HepG2 (cell line): ENCODE data around the gene ZNF155. TPM values are rescaled to one million over a fixed set of nuclear protein-coding genes. Genes with fewer than 3 reads are reported as not detected.
A peak's percentile ranks its signal among the peaks of the same experiment; 100 is the strongest.

Source experiments
- ATAC-seq: fragments of 200-7000 bp; cut with Tn5 transposase; 3 replicates; pipeline ENCODE4 v1.9.1; 2020; ENCODE audit warnings: mild to moderate bottlenecking, moderate library complexity
- BruUV-seq: library from RNA; stranded (reverse); fragments of 400-500 nt; replicated peaks from 2 replicates; lab custom pipeline; 2021; lab: Mats Ljungman, UMichigan
- CTCF ChIA-PET: fragments of 300-600 bp; formaldehyde crosslinking; extraction: SDS; loops from one replicate; lab custom pipeline; 2021; ENCODE audit warnings: low total read pairs, inconsistent platforms, low intra/inter-chr PET ratio; lab: Yijun Ruan, JAX
- POLR2A ChIA-PET: fragments of 350-600 bp; sonication (Branson Sonifier 250); formaldehyde crosslinking; loops from one replicate; lab custom pipeline; 2020; ENCODE audit warnings: antibody characterized with exemption, inconsistent platforms; lab: Yijun Ruan, JAX
- DNase-seq: peaks from one replicate; pipeline ENCODE4 v3.0.0-alpha.2; 2015; ENCODE audit warnings: low spot score
- FAIRE-seq: peaks from 3 replicates; lab custom pipeline; 2011; peaks lifted over from hg19 to GRCh38; lab: Jason Lieb, UNC
- H2AFZ ChIP-seq: one replicate; pipeline ENCODE4 v1.6.1; 2011; ENCODE audit warnings: low read length, inconsistent platforms
- H3K27ac ChIP-seq: fragments of 300-600 bp; 3 replicates; pipeline ENCODE4 v1.8.0; 2011; ENCODE audit warnings: mixed run types, mild to moderate bottlenecking, mixed read lengths, low read length, inconsistent platforms; ENCODE audit not compliant: insufficient read depth; ENCODE audit errors: extremely low read length
- H3K27me3 ChIP-seq, 2 experiments: fragments of 200-600 bp in 1 of 2; 2 replicates in 1 of 2; 3 replicates in 1 of 2; pipeline versions ENCODE4 v1.6.0 to v1.8.0; 2011; ENCODE audit warnings: low read length in 2 of 2, mild to moderate bottlenecking in 2 of 2, moderate library complexity in 2 of 2, inconsistent platforms in 1 of 2; ENCODE audit not compliant: insufficient read depth in 2 of 2, control insufficient read depth in 1 of 2
- H3K36me3 ChIP-seq, 2 experiments: fragments of 200-600 bp in 1 of 2; replicated peaks in 1 of 2; 2 replicates in 1 of 2; 3 replicates in 1 of 2; pipeline versions ENCODE4 v1.5.1 to v1.8.0; 2011; ENCODE audit warnings: low read length in 2 of 2, inconsistent platforms in 1 of 2; ENCODE audit not compliant: insufficient read depth in 2 of 2, control insufficient read depth in 1 of 2
- H3K4me1 ChIP-seq: 2 replicates; pipeline ENCODE4 v1.5.1; 2012; ENCODE audit warnings: low read length, inconsistent platforms; ENCODE audit not compliant: insufficient read depth
- H3K4me2 ChIP-seq: 2 replicates; pipeline ENCODE4 v1.6.0; 2011; ENCODE audit warnings: low read depth, low read length, inconsistent platforms
- H3K4me3 ChIP-seq, 3 experiments: fragments of 200-600 bp in 1 of 3; sonication (generic), shearing (Covaris generic) in 1 of 3; replicated peaks in 1 of 3; 2 replicates each; pipeline ENCODE4 v1.5.1; 2011 to 2016; ENCODE audit warnings: low read length in 3 of 3, inconsistent platforms in 2 of 3, low read depth in 2 of 3, mild to moderate bottlenecking in 2 of 3, control low read depth in 1 of 3, mixed read lengths in 1 of 3; ENCODE audit not compliant: insufficient read depth in 1 of 3
- H3K79me2 ChIP-seq: one replicate; pipeline ENCODE4 v1.6.1; 2011; ENCODE audit warnings: low read length, inconsistent platforms; ENCODE audit not compliant: insufficient read depth
- H3K9ac ChIP-seq: 2 replicates; pipeline ENCODE4 v1.6.0; 2011; ENCODE audit warnings: mild to moderate bottlenecking, low read depth, low read length, inconsistent platforms; ENCODE audit not compliant: insufficient read depth
- H3K9me3 ChIP-seq: 2 replicates; pipeline ENCODE4 v1.5.1; 2012; ENCODE audit warnings: mild to moderate bottlenecking, low read length
- H4K20me1 ChIP-seq: 2 replicates; pipeline ENCODE4 v1.6.0; 2011; ENCODE audit warnings: inconsistent platforms, mild to moderate bottlenecking, low read length, moderate library complexity; ENCODE audit not compliant: insufficient read depth
- BRD4 ChIP-seq: sonication (generic); formaldehyde crosslinking; IDR thresholded peaks from 2 replicates; pipeline ENCODE4 v1.4.0; 2020; ENCODE audit warnings: missing genetic modification reagents
- MAFF ChIP-seq: IDR thresholded peaks from 2 replicates; pipeline ENCODE4 v1.6.1; 2011; ENCODE audit warnings: low read depth, low read length, improper control_type of control experiment
- MAFK ChIP-seq, 2 experiments: IDR thresholded peaks in 1 of 2; conservative IDR thresholded peaks in 1 of 2; 2 replicates each; pipeline ENCODE4 v1.6.1; 2011; ENCODE audit warnings: improper control_type of control experiment in 2 of 2, low read length in 2 of 2
- NFYC ChIP-seq: IDR thresholded peaks from 2 replicates; pipeline ENCODE4 v1.6.1; 2016; ENCODE audit warnings: missing genetic modification reagents, missing compliant biosample characterization
- SALL1 ChIP-seq: sonication (generic); formaldehyde crosslinking; IDR thresholded peaks from 2 replicates; pipeline ENCODE4 v1.8.0; 2022; ENCODE audit warnings: mild to moderate bottlenecking, missing genetic modification reagents
- SMARCE1 ChIP-seq: fragments of 450-650 bp; IDR thresholded peaks from 2 replicates; pipeline ENCODE4 v1.6.1; 2017; ENCODE audit warnings: borderline replicate concordance
- ZFP36L1 ChIP-seq: sonication (generic); formaldehyde crosslinking; IDR thresholded peaks from 2 replicates; pipeline ENCODE4 v1.8.0; 2022; ENCODE audit warnings: mild to moderate bottlenecking, missing genetic modification reagents, moderate library complexity
- ZMYM2 ChIP-seq: sonication (generic); formaldehyde crosslinking; IDR thresholded peaks from 2 replicates; pipeline ENCODE4 v1.8.0; 2022; ENCODE audit warnings: mild to moderate bottlenecking, missing genetic modification reagents
- WGBS: methylation state at CpG from one replicate; pipeline ENCODE4 v1.1.6; 2017; ENCODE audit warnings: low lambda C conversion rate; 5-methylcytosine and 5-hydroxymethylcytosine counted together
- in situ Hi-C: cut with HindIII; loops from 2 replicates; pipeline ENCODE4 v1.10.0; 2017; ENCODE audit warnings: low pct_unique_long_range_greater_than_20kb; ENCODE audit not compliant: extremely low pct_ligation_motif_present
- intact Hi-C: fragments of 100-400 bp; cut with micrococcal nuclease; formaldehyde crosslinking; loops from one replicate; pipeline ENCODE4 v1.10.0; 2022; ENCODE audit not compliant: unreplicated experiment
- polyA plus RNA-seq, 8 experiments: library from polyadenylated mRNA; depleted of rRNA in 3 of 8; stranded (reverse) in 7 of 8; unstranded in 1 of 8; fragments of >200 nt; fragmentation: Illumina TruSeq in 4 of 8; extraction: Trizol in 4 of 8; gene quantifications; 2 replicates each; pipeline versions ENCODE4 v1.2.1 to v1.2.3, GENCODE V29; 2011 to 2016; ENCODE audit warnings: low read depth in 4 of 8, missing spikeins in 1 of 8, mixed read lengths in 1 of 8; ENCODE audit not compliant: insufficient read depth in 1 of 8
- total RNA-seq, 5 experiments: library from RNA; depleted of rRNA; stranded (reverse); fragments of >200 nt; fragmentation: Illumina TruSeq; extraction: Trizol; gene quantifications; 2 replicates each; pipeline ENCODE4 v1.2.3, GENCODE V29; 2016; ENCODE audit warnings: low read depth in 1 of 5
- TF ChIP-seq, protein P1 (sequence below): sonication (generic); formaldehyde crosslinking; IDR thresholded peaks from 2 replicates; pipeline ENCODE4 v1.4.0; 2020; ENCODE audit warnings: mild to moderate bottlenecking, missing genetic modification reagents
- TF ChIP-seq, protein P2 (sequence below): sonication (generic); formaldehyde crosslinking; IDR thresholded peaks from 2 replicates; pipeline ENCODE4 v1.4.0; 2020; ENCODE audit warnings: missing genetic modification reagents
- TF ChIP-seq, protein P3 (sequence below): sonication (generic); formaldehyde crosslinking; IDR thresholded peaks from 2 replicates; pipeline ENCODE4 v1.8.0; 2022; ENCODE audit warnings: low read depth, missing genetic modification reagents
- TF ChIP-seq, protein P4 (sequence below): sonication (generic); formaldehyde crosslinking; IDR thresholded peaks from 2 replicates; pipeline ENCODE4 v1.5.0; 2020; ENCODE audit warnings: mild to moderate bottlenecking, missing genetic modification reagents

ZNF155 gene
- total and polyA plus RNA-seq, 2 of the 13 experiments (the other 11 are each of a cell fraction or from before 2014, with no cell fraction given) = 2.5 to 3.6 TPM

DNA sequence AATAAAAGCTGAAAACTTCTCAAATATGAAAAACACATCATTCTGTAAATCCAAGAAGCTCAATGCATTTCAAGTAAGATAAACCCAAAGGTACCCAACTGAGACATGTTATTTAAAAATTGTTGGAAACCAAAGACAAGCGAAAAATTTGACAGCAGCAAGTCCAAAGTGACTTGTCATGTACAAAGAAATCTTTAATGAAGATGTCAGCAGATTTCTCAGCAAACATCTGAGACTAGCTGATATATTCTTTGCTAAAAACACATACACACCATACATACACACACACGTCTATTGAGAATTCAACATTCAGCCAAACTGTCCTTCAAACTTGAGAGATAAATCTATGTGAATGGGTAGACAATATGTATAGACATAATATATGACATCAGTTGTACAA lies 35.5 kb downstream of the ZNF155 start:
- Histone ChIP-seq H3K27me3 (no peaks in the 10 kb centered on the region), H2AFZ (no peak overlapping the region), H4K20me1 (no peaks in the 10 kb centered on the region), H3K9ac (no peak overlapping the region), H3K79me2 (no peaks in the 10 kb centered on the region), H3K4me3 (no peak overlapping the region), H3K36me3 (no peaks in the 10 kb centered on the region), H3K27ac (no peak overlapping the region), H3K4me2 (no peak overlapping the region), H3K9me3 (0 out of 2 replicates have a peak, but pooled peaks cover 4% of the 10 kb centered on the region), H3K4me1 (peaks cover 1% of the 10 kb centered on the region; the same call in 1 of the 2 replicates)
- CTCF ChIA-PET = no interaction called here
- intact Hi-C loops (no loop called here), in situ Hi-C loops (no loop called here)
- WGBS = 5% methylated on average over 2 of the region's 2 CpGs
- FAIRE-seq = no peak
- DNase-seq = no peak
- no peak for ATAC-seq
- no TSS peak for BruUV-seq
- POLR2A ChIA-PET = no interaction called here
- 0 out of 2 replicates have a peak, but pooled peaks have one; percentile 5 for TF ChIP-seq MAFF
- TF ChIP-seq BRD4 (CRISPR knock-in tag) = no peak
- peak; percentile 25 to 51; a peak in 2 of 4 replicates for TF ChIP-seq MAFK (conservative IDR thresholded peaks at IDR 0.05 in 1 of 2, IDR thresholded peaks at IDR 0.05 in 1 of 2; ENCODE audit: low read length in 2 of 2)

DNA sequence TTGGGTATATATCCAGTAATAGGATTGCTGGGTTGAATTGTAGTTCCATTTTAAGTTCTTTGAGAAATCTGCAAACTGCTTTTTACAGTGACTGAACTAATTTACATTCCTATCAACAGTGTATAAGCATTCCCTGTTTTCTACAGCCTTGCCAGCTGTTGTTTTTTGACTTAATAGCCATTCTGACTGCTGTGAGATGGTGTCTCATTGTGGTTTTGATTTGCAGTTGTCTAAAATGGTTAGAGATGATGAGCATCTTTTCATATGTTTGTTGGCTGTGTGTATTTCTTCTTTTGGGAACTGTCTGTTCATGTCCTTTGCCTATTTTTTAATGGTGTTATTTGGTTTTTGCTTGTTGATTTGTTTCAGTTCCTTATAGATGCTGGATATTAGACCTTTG lies 37.2 kb downstream of the ZNF155 start:
- no TSS peak for BruUV-seq
- no peak for DNase-seq
- Histone ChIP-seq H3K27me3 (no peaks in the 10 kb centered on the region; a peak in 1 of 5 replicates), H3K9me3 (no peaks in the 10 kb centered on the region), H2AFZ (no peak overlapping the region), H3K4me1 (peaks cover 10% of the 10 kb centered on the region; the same call in 1 of the 2 replicates), H3K9ac (no peak overlapping the region), H3K4me2 (no peak overlapping the region), H3K4me3 (no peak overlapping the region), H3K79me2 (peaks cover 4% of the 10 kb centered on the region), H4K20me1 (no peaks in the 10 kb centered on the region), H3K27ac (no peak overlapping the region), H3K36me3 (no peaks in the 10 kb centered on the region)
- ChIA-PET POLR2A (no interaction called here), CTCF (no interaction called here)
- FAIRE-seq = no peak
- in situ Hi-C loops (no loop called here), intact Hi-C loops (no loop called here)
- ATAC-seq = no peak
- TF ChIP-seq SALL1 (CRISPR knock-in tag) = no peak
- TF ChIP-seq, protein P1, sequence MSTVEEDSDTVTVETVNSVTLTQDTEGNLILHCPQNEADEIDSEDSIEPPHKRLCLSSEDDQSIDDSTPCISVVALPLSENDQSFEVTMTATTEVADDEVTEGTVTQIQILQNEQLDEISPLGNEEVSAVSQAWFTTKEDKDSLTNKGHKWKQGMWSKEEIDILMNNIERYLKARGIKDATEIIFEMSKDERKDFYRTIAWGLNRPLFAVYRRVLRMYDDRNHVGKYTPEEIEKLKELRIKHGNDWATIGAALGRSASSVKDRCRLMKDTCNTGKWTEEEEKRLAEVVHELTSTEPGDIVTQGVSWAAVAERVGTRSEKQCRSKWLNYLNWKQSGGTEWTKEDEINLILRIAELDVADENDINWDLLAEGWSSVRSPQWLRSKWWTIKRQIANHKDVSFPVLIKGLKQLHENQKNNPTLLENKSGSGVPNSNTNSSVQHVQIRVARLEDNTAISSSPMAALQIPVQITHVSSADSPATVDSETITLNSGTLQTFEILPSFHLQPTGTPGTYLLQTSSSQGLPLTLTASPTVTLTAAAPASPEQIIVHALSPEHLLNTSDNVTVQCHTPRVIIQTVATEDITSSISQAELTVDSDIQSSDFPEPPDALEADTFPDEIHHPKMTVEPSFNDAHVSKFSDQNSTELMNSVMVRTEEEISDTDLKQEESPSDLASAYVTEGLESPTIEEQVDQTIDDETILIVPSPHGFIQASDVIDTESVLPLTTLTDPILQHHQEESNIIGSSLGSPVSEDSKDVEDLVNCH (CRISPR knock-in tag) = no peak
- TF ChIP-seq, protein P2, sequence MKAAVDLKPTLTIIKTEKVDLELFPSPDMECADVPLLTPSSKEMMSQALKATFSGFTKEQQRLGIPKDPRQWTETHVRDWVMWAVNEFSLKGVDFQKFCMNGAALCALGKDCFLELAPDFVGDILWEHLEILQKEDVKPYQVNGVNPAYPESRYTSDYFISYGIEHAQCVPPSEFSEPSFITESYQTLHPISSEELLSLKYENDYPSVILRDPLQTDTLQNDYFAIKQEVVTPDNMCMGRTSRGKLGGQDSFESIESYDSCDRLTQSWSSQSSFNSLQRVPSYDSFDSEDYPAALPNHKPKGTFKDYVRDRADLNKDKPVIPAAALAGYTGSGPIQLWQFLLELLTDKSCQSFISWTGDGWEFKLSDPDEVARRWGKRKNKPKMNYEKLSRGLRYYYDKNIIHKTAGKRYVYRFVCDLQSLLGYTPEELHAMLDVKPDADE (CRISPR knock-in tag) = no peak
- TF ChIP-seq NFYC (CRISPR knock-in tag) = no peak
- TF ChIP-seq SMARCE1 = no peak
- TF ChIP-seq, protein P3, sequence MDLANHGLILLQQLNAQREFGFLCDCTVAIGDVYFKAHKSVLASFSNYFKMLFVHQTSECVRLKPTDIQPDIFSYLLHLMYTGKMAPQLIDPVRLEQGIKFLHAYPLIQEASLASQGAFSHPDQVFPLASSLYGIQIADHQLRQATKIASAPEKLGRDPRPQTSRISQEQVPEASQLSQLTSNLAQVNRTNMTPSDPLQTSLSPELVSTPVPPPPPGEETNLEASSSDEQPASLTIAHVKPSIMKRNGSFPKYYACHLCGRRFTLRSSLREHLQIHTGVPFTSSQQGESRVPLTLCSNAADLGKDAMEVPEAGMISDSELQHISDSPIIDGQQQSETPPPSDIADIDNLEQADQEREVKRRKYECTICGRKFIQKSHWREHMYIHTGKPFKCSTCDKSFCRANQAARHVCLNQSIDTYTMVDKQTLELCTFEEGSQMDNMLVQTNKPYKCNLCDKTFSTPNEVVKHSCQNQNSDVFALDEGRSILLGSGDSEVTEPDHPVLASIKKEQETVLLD (CRISPR knock-in tag) = no peak
- TF ChIP-seq, protein P4, sequence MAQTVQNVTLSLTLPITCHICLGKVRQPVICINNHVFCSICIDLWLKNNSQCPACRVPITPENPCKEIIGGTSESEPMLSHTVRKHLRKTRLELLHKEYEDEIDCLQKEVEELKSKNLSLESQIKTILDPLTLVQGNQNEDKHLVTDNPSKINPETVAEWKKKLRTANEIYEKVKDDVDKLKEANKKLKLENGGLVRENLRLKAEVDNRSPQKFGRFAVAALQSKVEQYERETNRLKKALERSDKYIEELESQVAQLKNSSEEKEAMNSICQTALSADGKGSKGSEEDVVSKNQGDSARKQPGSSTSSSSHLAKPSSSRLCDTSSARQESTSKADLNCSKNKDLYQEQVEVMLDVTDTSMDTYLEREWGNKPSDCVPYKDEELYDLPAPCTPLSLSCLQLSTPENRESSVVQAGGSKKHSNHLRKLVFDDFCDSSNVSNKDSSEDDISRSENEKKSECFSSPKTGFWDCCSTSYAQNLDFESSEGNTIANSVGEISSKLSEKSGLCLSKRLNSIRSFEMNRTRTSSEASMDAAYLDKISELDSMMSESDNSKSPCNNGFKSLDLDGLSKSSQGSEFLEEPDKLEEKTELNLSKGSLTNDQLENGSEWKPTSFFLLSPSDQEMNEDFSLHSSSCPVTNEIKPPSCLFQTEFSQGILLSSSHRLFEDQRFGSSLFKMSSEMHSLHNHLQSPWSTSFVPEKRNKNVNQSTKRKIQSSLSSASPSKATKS = no peak
- TF ChIP-seq ZFP36L1 = no peak
- no peak for TF ChIP-seq ZMYM2 (CRISPR knock-in tag)
